Stomach (tissue), 9 donors: ENCODE results near the gene ISCA2. TPM values are rescaled to one million over a fixed set of nuclear protein-coding genes. Genes with fewer than 3 reads are reported as not detected.

Source experiments
- DNase-seq, 2 donors: peaks; one replicate each; pipeline versions ENCODE4 v3.0.0 to v3.0.0-alpha.2; 2013 to 2019
- H3K27ac ChIP-seq, 5 donors: fragments of 200-600 bp in 4 of 5; sonication (generic) in 4 of 5; one replicate each; pipeline ENCODE4 v1.5.1; 2013 to 2019; ENCODE audit warnings: mild to moderate bottlenecking in 1 of 5, moderate library complexity in 1 of 5
- H3K27me3 ChIP-seq, 3 donors: fragments of 200-600 bp; sonication (generic); one replicate each; pipeline ENCODE4 v1.5.1; 2017 to 2019; ENCODE audit warnings: mixed run types in 1 of 3
- H3K36me3 ChIP-seq, 4 donors: fragments of 200-600 bp; sonication (generic); 1 replicate in 3 of 4; 2 replicates in 1 of 4; pipeline ENCODE4 v1.5.1; 2016 to 2019
- H3K4me1 ChIP-seq, 4 donors: fragments of 200-600 bp; sonication (generic); one replicate each; pipeline ENCODE4 v1.5.1; 2016 to 2019
- H3K4me3 ChIP-seq, 4 donors: fragments of 200-600 bp; sonication (generic) in 3 of 4; one replicate each; pipeline ENCODE4 v1.5.1; 2016 to 2019; ENCODE audit warnings: mild to moderate bottlenecking in 1 of 4
- H3K9me3 ChIP-seq, 4 donors: fragments of 200-600 bp; sonication (generic); one replicate each; pipeline ENCODE4 v1.5.1; 2016 to 2019
- CTCF ChIP-seq, 7 experiments: fragments of 450-650 bp in 4 of 7; fragments of 200-600 bp in 3 of 7; sonication (generic) in 3 of 7; IDR thresholded peaks; one replicate each; pipeline ENCODE4 v1.5.1; 2016 to 2019; ENCODE audit warnings: antibody characterized with exemption in 7 of 7, control low read depth in 2 of 7, mild to moderate bottlenecking in 1 of 7
- EP300 ChIP-seq: sonication (generic); formaldehyde crosslinking; IDR thresholded peaks from one replicate; pipeline ENCODE4 v1.6.1; 2017; ENCODE audit warnings: antibody characterized with exemption
- POLR2A ChIP-seq, 4 donors: fragments of 450-650 bp; IDR thresholded peaks; one replicate each; pipeline ENCODE4 v1.6.1; 2016; ENCODE audit warnings: antibody characterized with exemption in 4 of 4, control low read depth in 2 of 4, mild to moderate bottlenecking in 1 of 4, moderate library complexity in 1 of 4
- POLR2AphosphoS5 ChIP-seq, 3 donors: sonication (generic); formaldehyde crosslinking; IDR thresholded peaks; one replicate each; pipeline ENCODE4 v1.6.1; 2016; ENCODE audit warnings: antibody characterized with exemption in 3 of 3
- WGBS, 5 donors: extraction: QIAGEN DNeasy Blood & Tissue Kit in 3 of 5; methylation state at CpG; one replicate each; pipeline versions ENCODE4 v1.1.5 to v1.1.7; 2013 to 2018; 5-methylcytosine and 5-hydroxymethylcytosine counted together
- intact Hi-C: fragments of 100-400 bp; cut with DNase I; formaldehyde crosslinking; loops from one replicate; pipeline ENCODE4 v1.15.1; 2023; ENCODE audit warnings: low total_unique reads
- polyA plus RNA-seq, 3 donors: library from polyadenylated mRNA; stranded (reverse); fragments of 200-250 nt; gene quantifications; one replicate each; pipeline ENCODE4 v1.2.3, GENCODE V29; 2013
- total RNA-seq, 5 donors: library from RNA; depleted of rRNA; stranded (reverse); fragments of >200 nt; gene quantifications; one replicate each; pipeline versions ENCODE4 v1.1.0 to v1.2.3, GENCODE V29; 2014 to 2016
- donor health status: healthy with polysubstance abuse.
- donor health status: Bipolar disorder and iron deficiency.
- donor health status: healthy.

ISCA2 gene
- total and polyA plus RNA-seq, 8 donors, result 15.2 to 34.3 (median 25.0) TPM; not detected in 2

GRCh38 chr14:74524812-74525135 lies 31.2 kb downstream of the ISCA2 start:
- no peak overlapping the region for H3K27ac ChIP-seq
- H3K27me3 ChIP-seq, result peaks cover 0 to 8% (median 0%) of the 10 kb centered on the region in 3 donors
- no peak for DNase-seq
- intact Hi-C loops, result no loop called here
- H3K36me3 ChIP-seq, result peaks cover 0 to 17% (median 4%) of the 10 kb centered on the region in 4 donors
- no peaks in the 10 kb centered on the region for H3K4me1 ChIP-seq
- TF ChIP-seq EP300 (no peak), POLR2A (IDR thresholded peaks at IDR 0.05) (no peak), POLR2AphosphoS5 (IDR thresholded peaks at IDR 0.05) (no peak), CTCF (IDR thresholded peaks at IDR 0.05) (no peak)
- no peaks in the 10 kb centered on the region for H3K9me3 ChIP-seq
- H3K4me3 ChIP-seq, result no peak overlapping the region

GRCh38 chr14:74525361-74525851 lies 31.8 kb downstream of the ISCA2 start:
- Histone ChIP-seq H3K36me3 (peaks cover 0 to 17% (median 4%) of the 10 kb centered on the region in 4 donors), H3K27ac (no peak overlapping the region), H3K9me3 (no peaks in the 10 kb centered on the region), H3K4me3 (no peak overlapping the region), H3K4me1 (no peaks in the 10 kb centered on the region), H3K27me3 (peaks cover 0 to 8% (median 0%) of the 10 kb centered on the region in 3 donors)
- 53 to 65% (median 55%) methylated on average over 4 of the region's 4 CpGs for WGBS, 5 donors
- intact Hi-C loops, result no loop called here
- TF ChIP-seq POLR2AphosphoS5 (IDR thresholded peaks at IDR 0.05), result no peak
- no peak for TF ChIP-seq EP300
- DNase-seq, result no peak

GRCh38 chr14:74526854-74527585 lies 33.5 kb downstream of the ISCA2 start:
- no peaks in the 10 kb centered on the region for H3K9me3 ChIP-seq
- H3K4me3 ChIP-seq, result no peak overlapping the region
- H3K36me3 ChIP-seq, result peaks cover 0 to 7% (median under 1%) of the 10 kb centered on the region in 4 donors
- TF ChIP-seq POLR2A (IDR thresholded peaks at IDR 0.05) (no peak), EP300 (no peak), POLR2AphosphoS5 (IDR thresholded peaks at IDR 0.05) (no peak), CTCF (IDR thresholded peaks at IDR 0.05) (no peak)
- H3K4me1 ChIP-seq, result peaks cover 0 to 3% (median 0%) of the 10 kb centered on the region in 4 donors
- intact Hi-C loops, result no loop called here
- peaks cover 0 to 8% (median 0%) of the 10 kb centered on the region in 3 donors for H3K27me3 ChIP-seq
- H3K27ac ChIP-seq, result no peak overlapping the region
- 66 to 77% (median 73%) methylated on average over 9 to 10 of the region's 10 CpGs for WGBS, 5 donors
- no peak for DNase-seq

- intact Hi-C loops, result no loop called here
These were observed 34.2 kb downstream of the ISCA2 start for GRCh38 chr14:74527736-74528280.

More at GRCh38 chr14:74527736-74528280, 34.2 kb downstream of the ISCA2 start:
- no peak overlapping the region for H3K27ac ChIP-seq
- TF ChIP-seq POLR2AphosphoS5 (IDR thresholded peaks at IDR 0.05) (no peak), EP300 (no peak), POLR2A (IDR thresholded peaks at IDR 0.05) (no peak), CTCF (IDR thresholded peaks at IDR 0.05) (no peak)
- H3K4me3 ChIP-seq, result no peak overlapping the region
- peaks cover 0 to 8% (median 0%) of the 10 kb centered on the region in 3 donors for H3K27me3 ChIP-seq
- no peak for DNase-seq
- no peaks in the 10 kb centered on the region for H3K36me3 ChIP-seq
- peaks cover 0 to 3% (median 0%) of the 10 kb centered on the region in 4 donors for H3K4me1 ChIP-seq
- no peaks in the 10 kb centered on the region for H3K9me3 ChIP-seq
- 63 to 77% (median 75%) methylated on average over 9 to 10 of the region's 10 CpGs for WGBS, 5 donors
